Femur (tissue), 1 donor: ENCODE measurements around the gene PIP5K1B.
A peak's percentile ranks its signal among the peaks of the same experiment; 100 is the strongest.
"Not testable (repeated sequence)": the region's sequence is repeated elsewhere in the genome, so short reads cannot be mapped to it uniquely, and the experiment has no call there.

ENCODE experiments used
- DNase-seq: peaks from one replicate; pipeline ENCODE4 v3.0.0-alpha.2; 2017

Gene PIP5K1B

GRCh38 chr9:68966496-68966944, 261.5 kb downstream of the PIP5K1B start:
- DNase-seq: no peak

DNA sequence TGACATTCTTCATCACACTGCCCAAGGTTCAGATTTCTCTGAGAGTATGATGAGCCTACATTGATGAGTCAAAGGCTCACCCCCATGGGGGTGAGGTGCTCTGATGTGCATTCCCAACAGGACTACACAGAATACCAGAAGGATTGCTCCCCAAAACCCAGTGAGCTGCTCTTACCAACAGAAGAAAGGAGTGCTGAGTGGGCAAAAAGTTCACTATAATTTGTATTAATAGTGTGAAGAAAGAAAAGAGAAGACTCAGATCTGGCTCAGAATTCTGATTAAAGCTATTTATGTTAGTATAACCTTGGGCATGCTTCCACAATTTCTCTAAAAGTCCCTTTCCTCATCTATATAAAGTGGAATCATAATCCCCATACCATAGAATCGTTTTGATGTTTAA, 262.8 kb downstream of the PIP5K1B start:
- no peak for DNase-seq

DNA sequence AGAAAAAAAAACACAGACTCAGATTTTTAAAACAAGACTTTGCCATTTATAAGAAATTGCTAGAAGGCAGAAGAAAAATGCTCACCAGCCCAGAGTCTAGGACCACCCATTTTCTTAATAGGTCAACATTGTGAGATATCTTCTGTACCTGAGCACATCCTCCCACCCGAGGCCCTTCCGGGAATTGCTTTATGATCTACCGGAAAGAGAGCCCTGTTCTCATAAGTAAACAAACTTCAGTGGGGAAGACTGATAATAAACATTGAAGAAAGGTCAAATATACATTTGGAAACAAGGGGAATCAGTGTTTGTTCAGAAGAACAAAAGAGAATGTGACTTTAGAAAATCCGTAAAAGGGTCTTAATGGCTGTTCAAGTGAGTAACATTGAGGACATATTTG, 264.5 kb downstream of the PIP5K1B start:
- no peak for DNase-seq

DNA sequence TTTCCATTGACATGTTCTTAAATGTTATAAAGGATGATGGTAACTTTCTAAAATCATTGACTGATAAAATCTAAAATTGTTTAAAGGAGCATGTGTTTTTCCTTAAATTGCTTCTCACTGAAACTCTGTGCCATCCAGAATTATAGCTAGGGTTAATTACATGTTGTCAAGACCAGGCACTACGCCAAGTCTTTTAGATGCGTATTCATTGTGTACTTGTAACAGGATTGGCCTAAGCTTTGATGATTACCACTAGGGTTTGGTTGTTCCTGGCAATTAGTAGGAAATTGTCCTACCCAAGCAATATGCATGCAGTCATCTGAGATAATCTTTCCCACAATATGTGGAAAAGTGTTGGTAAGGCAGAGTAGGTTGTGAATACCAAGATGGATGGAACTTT, 265.1 kb downstream of the PIP5K1B start:
- no peak for DNase-seq

- no peak for DNase-seq
These were observed 268.6 kb downstream of the PIP5K1B start for GRCh38 chr9:68973619-68974018.

DNA sequence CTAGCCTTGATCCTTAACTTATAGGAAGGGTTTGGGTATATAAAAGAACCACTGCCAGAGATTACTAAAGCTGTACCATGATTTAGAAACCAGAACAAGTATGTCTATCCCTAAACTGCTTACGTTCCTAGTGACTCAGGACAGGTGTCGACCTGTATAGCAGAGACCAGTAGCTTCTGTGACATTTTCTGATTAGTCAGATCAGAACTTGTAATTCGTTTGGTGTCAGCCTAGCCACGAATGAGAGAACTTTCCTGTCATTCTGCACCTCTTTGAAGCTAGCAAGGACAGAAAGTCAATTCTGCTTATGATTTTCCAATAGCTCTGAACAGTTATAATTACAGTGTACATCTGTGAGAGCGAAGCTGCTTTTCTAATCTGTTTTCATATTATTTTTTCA, 269.4 kb downstream of the PIP5K1B start:
- DNase-seq: no peak

DNA sequence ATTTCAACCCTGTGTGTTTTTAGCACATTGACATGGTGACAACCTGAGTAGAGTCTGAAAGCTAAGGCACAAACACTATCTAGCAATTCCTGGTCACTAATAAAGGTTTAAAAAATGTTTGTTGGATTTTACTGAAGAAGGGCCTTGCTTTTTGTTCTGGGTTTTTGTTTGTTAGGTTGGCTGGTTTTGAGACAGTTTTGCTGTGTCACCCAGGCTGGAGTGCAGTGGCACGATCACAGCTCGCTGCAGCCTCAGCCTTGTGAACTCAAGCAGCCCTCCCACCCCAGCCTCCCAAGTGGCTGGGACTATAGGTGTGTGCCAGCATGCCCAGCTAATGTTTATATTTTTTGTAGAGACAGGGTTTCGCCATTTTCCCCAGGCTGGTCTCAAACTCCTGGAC, 269.9 kb downstream of the PIP5K1B start:
- DNase-seq: no peak

- DNase-seq: no peak
These were observed 270.5 kb downstream of the PIP5K1B start for GRCh38 chr9:68975365-68976043.

GRCh38 chr9:68978066-68978465, 273.0 kb downstream of the PIP5K1B start:
- no peak for DNase-seq

- no peak for DNase-seq
These were observed 273.5 kb downstream of the PIP5K1B start for GRCh38 chr9:68978501-68978900.

DNA sequence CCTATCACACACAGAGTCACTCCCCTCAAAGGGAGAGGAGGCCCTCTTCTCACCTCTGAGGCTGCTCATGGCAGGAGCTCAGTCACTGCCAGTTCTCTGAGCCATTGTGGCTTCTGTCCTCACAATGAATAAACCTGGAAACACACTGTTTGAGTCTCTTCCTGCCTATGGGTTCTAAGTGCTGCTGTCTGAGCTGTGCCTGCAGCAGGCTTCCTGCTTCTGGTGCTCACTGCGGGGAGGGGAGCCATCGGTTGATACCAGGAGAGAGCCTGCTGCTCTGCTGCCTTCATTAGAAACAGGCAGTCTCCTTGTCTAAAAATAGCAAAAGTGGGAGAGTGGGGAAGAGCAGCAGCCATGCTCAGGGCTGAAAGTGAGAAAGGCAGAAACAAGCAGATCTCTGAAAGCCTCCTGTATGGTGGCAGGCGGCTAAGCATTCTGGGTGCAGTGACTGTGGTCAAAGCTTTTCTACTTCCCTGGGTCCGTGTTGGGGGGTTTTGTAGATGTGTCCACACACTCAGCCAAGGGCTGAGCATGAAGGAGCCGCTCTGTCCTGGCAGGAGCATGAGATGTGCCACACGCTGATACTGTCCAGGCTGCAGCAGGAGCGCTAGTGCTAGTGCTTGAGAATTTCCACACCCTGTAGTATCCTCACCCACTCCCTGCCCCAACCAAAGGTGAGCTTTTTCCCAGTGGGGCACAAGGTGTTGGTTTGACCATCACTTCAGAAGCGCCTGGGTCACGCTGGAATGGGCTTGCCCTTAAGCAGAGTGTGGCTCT, 274.7 kb downstream of the PIP5K1B start:
- no peak for DNase-seq

GRCh38 chr9:68980341-68980914, 275.4 kb downstream of the PIP5K1B start:
- DNase-seq: peak; percentile 41

DNA sequence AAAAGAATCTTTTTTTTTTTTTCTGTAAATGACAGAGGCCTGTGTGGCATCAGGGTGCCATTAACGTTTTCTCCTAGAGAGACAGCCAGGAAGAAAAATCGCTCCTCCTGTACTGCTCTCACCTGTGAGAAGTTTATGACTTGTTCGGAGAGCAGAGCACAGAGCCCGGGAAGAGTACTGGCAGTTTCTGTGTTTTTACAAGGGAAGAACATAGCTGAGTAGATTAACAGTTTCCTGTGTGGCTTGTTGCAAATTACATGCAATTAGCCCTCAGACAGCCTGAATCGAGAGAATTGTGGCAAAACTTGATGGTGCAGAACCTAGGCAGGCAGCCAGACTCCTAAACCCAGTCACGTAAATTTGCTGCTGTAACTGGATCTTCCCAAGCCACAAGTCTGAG, 276.7 kb downstream of the PIP5K1B start:
- peak; percentile 60 for DNase-seq

DNA sequence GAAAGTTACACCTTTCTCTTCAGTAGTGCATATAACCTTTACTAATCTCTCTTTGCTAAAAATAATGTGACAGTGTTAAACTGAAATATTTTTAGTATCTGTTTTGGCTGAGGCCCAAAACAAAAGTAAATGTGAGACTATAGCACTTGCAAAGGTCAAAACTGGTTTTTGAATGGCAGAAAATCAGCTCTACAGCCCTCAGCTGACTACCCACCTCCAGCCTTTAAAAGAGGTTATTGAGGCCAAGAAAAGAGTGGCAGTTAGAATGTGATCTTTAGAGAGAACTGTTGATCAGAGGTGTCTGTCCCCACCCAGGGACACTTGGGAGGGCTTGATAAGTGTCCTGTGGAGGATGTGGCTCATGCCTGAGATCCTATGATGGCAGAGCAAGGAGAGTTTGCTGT, 278.0 kb downstream of the PIP5K1B start:
- DNase-seq: no peak

DNA sequence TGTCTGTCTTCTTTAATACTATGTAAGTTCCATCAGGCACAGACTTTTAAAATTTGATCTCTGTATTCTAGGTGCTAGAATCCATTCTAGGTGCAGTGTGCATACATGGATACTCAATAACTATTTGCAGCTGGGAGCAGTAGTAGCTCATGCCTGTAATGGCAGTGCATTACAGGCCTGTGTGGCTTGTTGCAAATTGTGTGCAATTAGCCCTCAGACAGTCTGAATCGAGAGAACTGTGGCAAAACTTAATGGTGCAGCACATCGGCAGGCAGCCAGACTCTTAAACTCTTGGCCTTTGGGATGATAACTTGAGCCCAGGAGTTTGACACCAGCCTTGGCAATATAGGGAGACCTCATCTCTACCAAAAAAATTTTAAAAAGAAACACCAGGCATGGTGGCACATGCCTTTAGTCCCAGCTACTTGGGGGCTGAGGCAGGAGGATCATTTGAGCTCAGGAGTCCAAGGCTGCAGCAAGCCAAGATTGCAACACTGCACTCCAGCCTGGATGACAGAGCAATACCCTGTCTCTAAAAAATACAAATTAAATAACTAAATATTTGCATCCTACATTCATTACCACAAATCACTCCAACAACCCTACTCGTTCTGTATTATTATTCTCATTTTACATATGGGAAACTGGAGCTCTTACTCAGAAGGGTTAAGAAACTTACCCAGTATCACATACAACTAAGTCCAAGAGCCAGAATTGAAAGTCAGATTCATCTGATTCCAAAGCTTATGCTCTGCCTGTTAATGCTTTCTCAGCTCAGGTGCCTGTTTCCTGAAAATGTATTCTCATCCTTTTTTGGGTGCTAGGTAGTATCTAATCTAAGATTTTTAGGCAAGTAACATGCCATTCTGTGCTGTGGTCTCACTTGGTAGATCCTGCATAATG, 278.7 kb downstream of the PIP5K1B start:
- DNase-seq: no peak

GRCh38 chr9:68986949-68987348, 281.9 kb downstream of the PIP5K1B start:
- DNase-seq: not testable (repeated sequence)

- no peak for DNase-seq
These were observed 286.4 kb downstream of the PIP5K1B start for GRCh38 chr9:68991457-68991856.

DNA sequence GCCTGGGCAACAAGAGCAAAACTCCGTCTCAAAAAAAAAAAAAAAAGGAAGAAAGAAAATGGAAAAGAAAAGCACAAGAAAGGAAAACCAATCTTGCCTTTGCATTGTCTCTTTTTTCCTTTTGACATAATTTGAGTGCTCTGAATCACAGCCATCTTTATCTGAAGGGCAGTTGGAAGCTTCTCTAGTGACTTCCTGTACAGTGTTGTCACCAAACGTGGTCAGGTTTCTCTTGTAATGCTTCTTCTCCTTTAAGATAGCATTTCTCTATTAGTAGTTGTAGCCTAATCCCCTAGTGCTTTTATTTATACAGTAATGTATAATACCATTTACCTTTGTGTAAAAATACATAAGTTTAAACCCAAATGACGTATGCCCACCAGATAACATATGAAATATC, 290.7 kb downstream of the PIP5K1B start:
- DNase-seq: no peak

DNA sequence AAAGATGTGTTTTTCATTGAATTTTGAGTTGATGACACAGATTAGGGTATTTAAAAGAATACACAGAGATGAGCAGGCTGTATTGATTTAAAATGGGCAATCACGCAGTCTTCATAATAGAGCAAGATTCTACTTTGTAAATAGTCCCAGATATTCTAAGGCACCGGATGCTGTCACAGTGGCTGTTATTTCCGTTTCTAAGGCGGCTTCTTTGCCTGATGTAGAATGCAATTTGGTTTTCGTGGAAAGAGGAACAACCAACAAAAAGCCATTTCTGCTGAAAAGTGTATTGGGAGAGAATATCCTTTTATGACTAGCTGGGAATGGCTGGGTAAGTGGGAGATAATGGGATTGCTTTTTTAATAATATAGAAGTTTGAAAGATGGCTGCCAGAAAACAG, 291.4 kb downstream of the PIP5K1B start:
- DNase-seq: no peak

GRCh38 chr9:68997666-68998065, 292.6 kb downstream of the PIP5K1B start:
- DNase-seq: no peak

GRCh38 chr9:68998385-68998784, 293.3 kb downstream of the PIP5K1B start:
- no peak for DNase-seq

DNA sequence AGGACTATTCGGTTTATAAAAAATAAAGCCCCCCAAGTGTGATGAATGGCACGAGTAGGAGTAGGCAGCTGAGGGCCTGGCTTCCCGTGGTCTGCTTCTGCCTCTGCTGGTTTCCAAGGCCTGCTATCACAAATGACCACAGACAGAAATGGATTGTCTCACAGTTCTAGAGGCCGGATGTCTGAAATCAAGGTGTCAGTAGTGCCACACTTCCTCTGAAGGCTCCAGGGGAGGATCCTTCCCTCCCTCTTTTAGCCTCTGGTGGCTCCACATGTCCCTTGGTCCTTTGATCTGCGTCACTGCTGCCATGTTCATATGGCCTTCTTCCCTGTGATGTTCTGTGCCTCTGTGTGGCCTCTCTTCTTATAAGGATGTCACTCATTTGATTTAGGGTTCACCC, 293.8 kb downstream of the PIP5K1B start:
- DNase-seq: no peak
